GM12878 (cell line): ENCODE data around the gene RAB3C. TPM values are rescaled to one million over a fixed set of nuclear protein-coding genes. Genes with fewer than 3 reads are reported as not detected.

Source experiments
- ATAC-seq: fragments of 200-7000 bp; cut with Tn5 transposase; 3 replicates; pipeline ENCODE4 v1.9.1; 2020; ENCODE audit warnings: mild to moderate bottlenecking, moderate library complexity
- BruUV-seq: library from RNA; stranded (reverse); fragments of 400-500 nt; replicated peaks from 2 replicates; lab custom pipeline; 2021; lab: Mats Ljungman, UMichigan
- CTCF ChIA-PET: fragments of 300-600 bp; sonication (Branson Sonifier 250); formaldehyde crosslinking; extraction: SDS; loops from one replicate; lab custom pipeline; 2021; ENCODE audit warnings: inconsistent platforms; lab: Yijun Ruan, JAX
- POLR2A ChIA-PET: fragments of 350-600 bp; formaldehyde crosslinking; extraction: SDS; loops from one replicate; lab custom pipeline; 2021; ENCODE audit warnings: inconsistent platforms; lab: Charles Lee
- RAD21 ChIA-PET: fragments of 300-600 bp; sonication (Branson Sonifier 250); formaldehyde crosslinking; loops from one replicate; lab custom pipeline; 2023; ENCODE audit warnings: antibody characterized with exemption; ENCODE audit not compliant: unreplicated experiment; lab: Charles Lee
- SMC1A ChIA-PET: fragments of 300-600 bp; sonication (Branson Sonifier 250); formaldehyde crosslinking; loops from one replicate; lab custom pipeline; 2023; ENCODE audit not compliant: unreplicated experiment, uncharacterized antibody; lab: Charles Lee
- DNase-seq: peaks from one replicate; pipeline ENCODE4 v3.0.0-alpha.2; 2011; ENCODE audit warnings: low read depth, low spot score
- FAIRE-seq: peaks from 3 replicates; lab custom pipeline; 2011; peaks lifted over from hg19 to GRCh38; lab: Jason Lieb, UNC
- H2AFZ ChIP-seq: 2 replicates; pipeline ENCODE4 v1.6.0; 2011; ENCODE audit warnings: low read depth, low read length, control low read depth; ENCODE audit not compliant: control insufficient read depth
- H3K27ac ChIP-seq: 2 replicates; pipeline ENCODE4 v1.5.1; 2011; ENCODE audit warnings: control low read depth; ENCODE audit not compliant: control insufficient read depth, insufficient read depth
- H3K27me3 ChIP-seq, 2 experiments: replicated peaks in 1 of 2; 2 replicates each; pipeline versions ENCODE4 v1.6.0 to v1.6.1; 2011; ENCODE audit warnings: low read length in 1 of 2; ENCODE audit not compliant: control insufficient read depth in 2 of 2, insufficient read depth in 2 of 2
- H3K36me3 ChIP-seq, 2 experiments: 2 replicates each; pipeline ENCODE4 v1.5.1; 2011; ENCODE audit warnings: low read length in 1 of 2; ENCODE audit not compliant: control insufficient read depth in 2 of 2, insufficient read depth in 2 of 2
- H3K4me1 ChIP-seq: 2 replicates; pipeline ENCODE4 v1.6.1; 2011; ENCODE audit warnings: mild to moderate bottlenecking, low read length, moderate library complexity, mixed read lengths; ENCODE audit not compliant: control insufficient read depth, insufficient read depth
- H3K4me2 ChIP-seq: 2 replicates; pipeline ENCODE4 v1.6.0; 2011; ENCODE audit warnings: control low read depth; ENCODE audit not compliant: control insufficient read depth, insufficient read depth
- H3K4me3 ChIP-seq: fragments of 200-600 bp; sonication (generic); 2 replicates; pipeline ENCODE4 v1.5.1; 2016
- H3K79me2 ChIP-seq: 2 replicates; pipeline ENCODE4 v1.6.0; 2011; ENCODE audit warnings: low read length; ENCODE audit not compliant: control insufficient read depth, insufficient read depth
- H3K9ac ChIP-seq: 2 replicates; pipeline ENCODE4 v1.8.0; 2011; ENCODE audit warnings: low read length, control low read depth, mixed read lengths; ENCODE audit not compliant: control insufficient read depth, insufficient read depth
- H3K9me3 ChIP-seq: replicated peaks from 3 replicates; pipeline ENCODE4 v1.5.1; 2011; ENCODE audit warnings: mild to moderate bottlenecking, low read length; ENCODE audit not compliant: control insufficient read depth, insufficient read depth
- H4K20me1 ChIP-seq: 2 replicates; pipeline ENCODE4 v1.6.0; 2011; ENCODE audit not compliant: control insufficient read depth, insufficient read depth
- CBX5 ChIP-seq: sonication (generic); IDR thresholded peaks from 2 replicates; pipeline ENCODE4 v1.6.1; 2016; ENCODE audit warnings: low read depth, moderate library complexity, mild to moderate bottlenecking, inconsistent platforms
- CHD1 ChIP-seq: IDR thresholded peaks from 2 replicates; pipeline ENCODE4 v1.6.1; 2012; ENCODE audit warnings: low read depth, low read length, improper control_type of control experiment
- EED ChIP-seq: sonication (generic); IDR thresholded peaks from 2 replicates; pipeline ENCODE4 v1.6.1; 2016; ENCODE audit warnings: antibody characterized with exemption, low read depth
- IRF3 ChIP-seq: fragments of 450-650 bp; IDR thresholded peaks from 2 replicates; pipeline ENCODE4 v1.6.1; 2014; ENCODE audit warnings: mild to moderate bottlenecking
- KAT2A ChIP-seq: conservative IDR thresholded peaks from 2 replicates; pipeline ENCODE4 v1.6.1; 2011; ENCODE audit warnings: low read depth, low read length; ENCODE audit not compliant: control insufficient read depth
- NFIC ChIP-seq: IDR thresholded peaks from 2 replicates; pipeline ENCODE4 v1.6.1; 2012; ENCODE audit warnings: low read depth, mild to moderate bottlenecking, inconsistent platforms, low read length, moderate library complexity
- PRDM15 ChIP-seq: fragments of 450-650 bp; formaldehyde crosslinking; IDR thresholded peaks from 2 replicates; pipeline ENCODE4 v1.4.0; 2020; ENCODE audit warnings: mild to moderate bottlenecking, moderate library complexity
- STAT3 ChIP-seq: IDR thresholded peaks from 2 replicates; pipeline ENCODE4 v1.6.1; 2011; ENCODE audit warnings: low read depth, low read length, improper control_type of control experiment
- WGBS: methylation state at CpG from one replicate; pipeline ENCODE4 v1.1.6; 2016; ENCODE audit warnings: low lambda C conversion rate; ENCODE audit not compliant: insufficient replicate concordance, insufficient coverage; ENCODE audit errors: missing lambda C conversion rate; 5-methylcytosine and 5-hydroxymethylcytosine counted together
- in situ Hi-C: fragments of 300-500 bp; cut with MboI; formaldehyde crosslinking; loops from 9 replicates; pipeline ENCODE4 v1.14.3; 2018; ENCODE audit warnings: mixed read lengths
- intact Hi-C: fragments of 100-400 bp; cut with micrococcal nuclease; formaldehyde crosslinking; loops from one replicate; pipeline ENCODE4 v1.14.2; 2022; ENCODE audit not compliant: unreplicated experiment
- polyA plus RNA-seq, 11 experiments: library from polyadenylated mRNA; depleted of rRNA in 4 of 11; unstranded in 6 of 11; stranded (reverse) in 5 of 11; fragments of >200 nt; fragmentation: Nextera tagmentation in 4 of 11; fragmentation: Illumina TruSeq in 1 of 11; extraction: Ambion mirVana in 4 of 11; extraction: Trizol in 1 of 11; gene quantifications; 1 replicate in 1 of 11; 2 replicates in 10 of 11; pipeline versions ENCODE4 v1.2.1 to v1.2.3, GENCODE V29; 2011 to 2016; ENCODE audit warnings: inconsistent platforms in 2 of 11, missing spikeins in 2 of 11, low read depth in 1 of 11
- total RNA-seq, 4 experiments: library from RNA; depleted of rRNA in 3 of 4; stranded (reverse); fragments of >200 nt in 3 of 4; fragmentation: Illumina TruSeq in 1 of 4; extraction: Trizol in 1 of 4; gene quantifications; 2 replicates each; pipeline versions ENCODE4 v1.2.1 to v1.2.3, GENCODE V29; 2013 to 2021
- TF ChIP-seq, protein P1 (sequence below): fragments of 450-650 bp; IDR thresholded peaks from 2 replicates; pipeline ENCODE4 v1.6.1; 2016; ENCODE audit warnings: mild to moderate bottlenecking
- TF ChIP-seq, protein P2 (sequence below): fragments of 450-650 bp; IDR thresholded peaks from 2 replicates; pipeline ENCODE4 v1.6.1; 2017; ENCODE audit warnings: antibody characterized with exemption, mild to moderate bottlenecking, moderate library complexity

The RAB3C gene
- total and polyA plus RNA-seq, 10 of the 15 experiments (the other 5 are each of a cell fraction or from before 2014, with no cell fraction given), result not detected

GRCh38 chr5:58857609-58858008 is 274.7 kb downstream of the RAB3C start:
- SMC1A ChIA-PET, result no interaction called here
- no peak for DNase-seq
- Histone ChIP-seq H4K20me1 (no peaks in the 10 kb centered on the region), H3K9me3 (no peaks in the 10 kb centered on the region), H3K4me3 (no peak overlapping the region), H3K4me2 (no peak overlapping the region), H3K27me3 (no peaks in the 10 kb centered on the region; a peak in 1 of 4 replicates), H3K9ac (no peak overlapping the region), H3K27ac (no peak overlapping the region), H3K4me1 (no peaks in the 10 kb centered on the region), H2AFZ (no peak overlapping the region), H3K79me2 (no peaks in the 10 kb centered on the region), H3K36me3 (no peaks in the 10 kb centered on the region)
- no TSS peak for BruUV-seq
- POLR2A ChIA-PET, result no interaction called here
- RAD21 ChIA-PET, result no interaction called here
- TF ChIP-seq, protein P1, sequence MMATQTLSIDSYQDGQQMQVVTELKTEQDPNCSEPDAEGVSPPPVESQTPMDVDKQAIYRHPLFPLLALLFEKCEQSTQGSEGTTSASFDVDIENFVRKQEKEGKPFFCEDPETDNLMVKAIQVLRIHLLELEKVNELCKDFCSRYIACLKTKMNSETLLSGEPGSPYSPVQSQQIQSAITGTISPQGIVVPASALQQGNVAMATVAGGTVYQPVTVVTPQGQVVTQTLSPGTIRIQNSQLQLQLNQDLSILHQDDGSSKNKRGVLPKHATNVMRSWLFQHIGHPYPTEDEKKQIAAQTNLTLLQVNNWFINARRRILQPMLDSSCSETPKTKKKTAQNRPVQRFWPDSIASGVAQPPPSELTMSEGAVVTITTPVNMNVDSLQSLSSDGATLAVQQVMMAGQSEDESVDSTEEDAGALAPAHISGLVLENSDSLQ, result no peak
- TF ChIP-seq NFIC (no peak), PRDM15 (CRISPR knock-in tag) (no peak), KAT2A (no peak), CBX5 (no peak), EED (no peak), STAT3 (no peak), CHD1 (no peak), IRF3 (no peak)
- TF ChIP-seq, protein P2, sequence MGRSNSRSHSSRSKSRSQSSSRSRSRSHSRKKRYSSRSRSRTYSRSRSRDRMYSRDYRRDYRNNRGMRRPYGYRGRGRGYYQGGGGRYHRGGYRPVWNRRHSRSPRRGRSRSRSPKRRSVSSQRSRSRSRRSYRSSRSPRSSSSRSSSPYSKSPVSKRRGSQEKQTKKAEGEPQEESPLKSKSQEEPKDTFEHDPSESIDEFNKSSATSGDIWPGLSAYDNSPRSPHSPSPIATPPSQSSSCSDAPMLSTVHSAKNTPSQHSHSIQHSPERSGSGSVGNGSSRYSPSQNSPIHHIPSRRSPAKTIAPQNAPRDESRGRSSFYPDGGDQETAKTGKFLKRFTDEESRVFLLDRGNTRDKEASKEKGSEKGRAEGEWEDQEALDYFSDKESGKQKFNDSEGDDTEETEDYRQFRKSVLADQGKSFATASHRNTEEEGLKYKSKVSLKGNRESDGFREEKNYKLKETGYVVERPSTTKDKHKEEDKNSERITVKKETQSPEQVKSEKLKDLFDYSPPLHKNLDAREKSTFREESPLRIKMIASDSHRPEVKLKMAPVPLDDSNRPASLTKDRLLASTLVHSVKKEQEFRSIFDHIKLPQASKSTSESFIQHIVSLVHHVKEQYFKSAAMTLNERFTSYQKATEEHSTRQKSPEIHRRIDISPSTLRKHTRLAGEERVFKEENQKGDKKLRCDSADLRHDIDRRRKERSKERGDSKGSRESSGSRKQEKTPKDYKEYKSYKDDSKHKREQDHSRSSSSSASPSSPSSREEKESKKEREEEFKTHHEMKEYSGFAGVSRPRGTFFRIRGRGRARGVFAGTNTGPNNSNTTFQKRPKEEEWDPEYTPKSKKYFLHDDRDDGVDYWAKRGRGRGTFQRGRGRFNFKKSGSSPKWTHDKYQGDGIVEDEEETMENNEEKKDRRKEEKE, result no peak
- CTCF ChIA-PET, result interaction anchor here (0.9 to 4.4 kb wide), 4 partner anchors 8 to 68 kb away, joined by 3 to 31 read pairs (median 3); no protein-coding TSS in a partner anchor
- no peak for ATAC-seq
- no peak for FAIRE-seq
- WGBS, result 12% methylated on average over 2 of the region's 2 CpGs
- in situ Hi-C loops (no loop called here), intact Hi-C loops (no loop called here)
